ENCODE results near the gene UTP25.
A peak's percentile ranks its signal among the peaks of the same experiment; 100 is the strongest.

The UTP25 gene

DNA sequence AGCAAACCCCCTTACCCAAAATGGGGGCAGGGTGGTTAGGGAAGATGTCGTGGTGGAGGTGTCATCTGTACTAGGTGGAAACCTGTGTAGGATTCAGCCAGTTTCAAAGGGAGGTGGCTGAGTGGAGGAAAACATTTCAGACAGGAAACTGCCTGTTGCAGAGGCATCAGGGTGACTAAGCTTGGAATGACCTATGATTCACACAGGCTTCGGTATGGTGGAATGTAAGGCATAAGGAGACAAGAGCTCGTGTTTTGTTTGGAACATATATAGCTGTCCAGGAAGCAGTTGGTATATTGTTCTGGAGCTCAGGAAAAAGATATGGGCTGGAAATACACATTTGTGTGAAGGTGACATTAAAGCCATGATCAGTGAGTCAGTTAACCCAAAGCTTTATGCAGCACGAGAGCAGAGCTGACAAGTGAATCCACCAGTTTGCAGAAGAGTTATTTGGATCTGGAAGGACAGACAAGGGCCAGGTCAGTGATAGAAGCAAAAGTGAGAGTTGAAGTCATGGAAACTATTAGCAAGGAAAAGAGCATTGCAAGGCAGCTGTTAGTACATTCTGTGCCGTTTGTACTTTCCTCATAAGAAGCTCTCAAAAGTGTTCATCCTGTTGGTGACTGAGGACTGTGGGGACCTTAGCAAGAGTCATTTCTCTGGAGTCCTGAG lies 12.2 kb downstream of the UTP25 start:
- no peak for DNase-seq

GRCh38 chr1:209840611-209841010 lies 12.8 kb downstream of the UTP25 start:
- no peak for DNase-seq

GRCh38 chr1:209844695-209845407 lies 17.1 kb downstream of the UTP25 start:
- DNase-seq: no peak

GRCh38 chr1:209845408-209845725 lies 17.6 kb downstream of the UTP25 start:
- no peak for DNase-seq

- no peak for DNase-seq
These were observed 21.6 kb downstream of the UTP25 start for GRCh38 chr1:209849388-209849787.

- no peak for DNase-seq
These were observed 22.7 kb downstream of the UTP25 start for GRCh38 chr1:209850342-209850979.

GRCh38 chr1:209853676-209854075 lies 25.9 kb downstream of the UTP25 start:
- no peak for DNase-seq

GRCh38 chr1:209854196-209854595 lies 26.4 kb downstream of the UTP25 start:
- no peak for DNase-seq

DNA sequence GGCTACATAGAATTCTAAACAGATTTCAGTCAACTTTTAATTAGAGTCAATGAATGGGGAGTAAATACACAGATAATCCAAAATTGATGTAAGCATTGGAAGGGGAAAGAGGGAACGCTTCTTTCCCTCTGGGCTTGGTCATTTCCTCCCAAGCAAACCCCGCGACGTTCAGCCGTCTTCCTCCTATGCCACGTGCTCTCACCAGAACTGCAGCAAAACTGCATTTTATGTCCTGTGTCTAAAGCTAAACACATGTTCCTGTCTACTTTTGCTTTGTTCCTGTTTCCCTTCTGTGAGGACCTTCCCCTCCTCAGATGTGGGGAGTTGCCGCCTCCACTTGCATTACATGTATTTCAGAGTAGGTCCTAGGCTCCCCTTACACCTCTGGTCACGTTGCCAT lies 27.2 kb downstream of the UTP25 start:
- DNase-seq: no peak

DNA sequence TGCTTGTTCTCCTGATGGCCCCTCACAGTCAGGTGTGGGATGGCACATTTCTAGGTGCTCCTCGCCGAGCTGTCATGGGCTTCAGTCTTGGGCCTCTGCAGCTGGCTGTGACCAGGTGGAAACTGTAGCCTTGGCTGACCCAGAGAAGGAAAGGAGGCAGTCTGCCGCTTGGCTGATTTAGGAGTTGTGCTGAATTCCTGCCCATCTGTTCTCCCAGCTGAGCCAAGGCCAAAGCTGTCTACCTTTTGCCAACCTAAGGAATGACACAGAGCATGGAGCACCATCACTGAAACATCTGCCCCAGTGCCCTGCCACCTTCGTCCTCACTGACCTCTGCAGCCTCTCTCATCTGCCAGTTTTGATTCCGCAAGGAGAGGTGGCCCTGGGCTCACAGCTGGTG lies 27.9 kb downstream of the UTP25 start:
- no peak for DNase-seq

GRCh38 chr1:209858561-209859103 lies 30.9 kb downstream of the UTP25 start:
- no peak for DNase-seq

GRCh38 chr1:209860293-209860881 lies 32.6 kb downstream of the UTP25 start:
- DNase-seq: peak; percentile 55

GRCh38 chr1:209861242-209861641 lies 33.5 kb downstream of the UTP25 start:
- no peak for DNase-seq

DNA sequence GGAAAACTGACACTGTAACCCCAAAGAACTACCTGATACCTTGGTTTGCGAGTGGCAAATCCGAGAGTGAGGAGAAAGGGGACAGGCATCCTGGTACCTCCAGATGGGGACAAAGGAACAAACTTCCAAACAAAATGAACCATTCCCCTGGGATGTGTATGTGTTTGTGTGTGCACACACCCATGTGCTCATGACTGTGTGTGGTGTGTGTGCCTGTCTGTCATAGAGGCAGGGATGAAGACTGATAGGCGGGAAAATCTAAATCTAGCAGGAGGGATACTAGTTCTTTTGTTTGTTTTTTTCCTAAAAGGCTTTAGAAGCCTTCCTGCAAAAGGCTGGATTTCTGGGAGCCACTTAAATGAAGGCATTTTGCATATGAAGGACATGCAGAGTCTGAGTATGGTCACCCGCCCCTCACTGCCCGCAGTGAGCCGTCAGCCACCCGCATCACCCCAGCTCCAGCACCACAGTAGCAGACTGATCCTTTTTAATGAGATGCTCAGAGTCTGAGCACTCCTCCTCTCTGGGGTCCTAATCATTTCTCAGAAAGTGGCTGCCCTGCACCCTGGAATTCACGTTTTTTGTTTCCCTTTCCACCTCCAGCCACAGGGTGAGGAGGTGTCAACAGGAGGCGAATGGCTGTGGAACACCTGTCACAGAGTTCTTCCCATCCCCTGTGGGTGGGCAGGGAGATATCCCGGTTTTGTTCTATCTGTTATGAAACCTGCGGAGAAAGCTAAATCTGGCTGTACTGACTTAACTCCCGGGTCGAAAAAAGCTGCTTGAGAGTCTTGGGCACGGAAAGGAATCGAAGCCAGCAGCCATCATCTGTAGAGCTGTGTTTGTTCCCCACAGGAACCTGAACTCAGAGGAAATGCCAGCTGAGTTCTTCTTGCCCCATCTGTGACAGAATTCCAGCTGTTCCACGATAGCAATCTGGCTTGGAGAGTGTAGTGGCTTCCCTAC lies 34.9 kb downstream of the UTP25 start:
- DNase-seq: no peak

DNA sequence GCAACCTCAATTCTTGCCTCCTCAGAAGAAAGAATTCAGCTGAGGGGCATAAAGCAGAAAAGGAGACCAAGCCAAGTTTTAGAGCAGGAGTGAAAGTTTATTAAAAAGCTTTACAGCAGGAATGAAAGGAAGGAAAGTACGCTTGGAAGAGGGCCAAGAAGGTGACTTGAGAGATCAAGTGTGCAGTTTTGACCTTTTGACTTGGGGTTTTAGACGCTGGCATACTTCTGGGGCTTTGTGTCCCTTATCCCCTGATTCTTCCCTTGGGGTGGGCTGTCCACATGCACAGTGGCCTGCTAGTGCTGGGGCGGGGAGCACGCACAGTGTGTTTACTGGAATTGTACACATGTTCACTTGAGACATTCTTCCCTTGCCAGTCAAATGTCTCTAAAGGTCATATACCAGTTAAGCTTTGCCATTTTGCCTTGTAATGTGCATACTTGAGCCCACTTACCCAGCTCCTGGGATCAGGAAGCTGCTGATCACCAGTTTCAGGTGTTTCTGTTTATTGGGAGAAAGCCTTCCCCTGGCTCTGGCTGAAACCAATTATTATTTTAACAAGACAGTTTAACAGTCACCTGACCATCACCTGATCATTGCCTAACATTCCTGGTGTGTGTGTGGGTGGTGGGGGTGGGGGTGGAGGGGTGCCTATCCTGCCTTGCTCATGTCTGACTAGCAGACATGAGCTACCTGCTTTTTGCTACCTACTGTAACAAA lies 36.2 kb downstream of the UTP25 start:
- no peak for DNase-seq

- DNase-seq: no peak
These were observed 38.4 kb downstream of the UTP25 start for GRCh38 chr1:209866201-209866600.

GRCh38 chr1:209869291-209870149 lies 41.7 kb downstream of the UTP25 start:
- DNase-seq: no peak

DNA sequence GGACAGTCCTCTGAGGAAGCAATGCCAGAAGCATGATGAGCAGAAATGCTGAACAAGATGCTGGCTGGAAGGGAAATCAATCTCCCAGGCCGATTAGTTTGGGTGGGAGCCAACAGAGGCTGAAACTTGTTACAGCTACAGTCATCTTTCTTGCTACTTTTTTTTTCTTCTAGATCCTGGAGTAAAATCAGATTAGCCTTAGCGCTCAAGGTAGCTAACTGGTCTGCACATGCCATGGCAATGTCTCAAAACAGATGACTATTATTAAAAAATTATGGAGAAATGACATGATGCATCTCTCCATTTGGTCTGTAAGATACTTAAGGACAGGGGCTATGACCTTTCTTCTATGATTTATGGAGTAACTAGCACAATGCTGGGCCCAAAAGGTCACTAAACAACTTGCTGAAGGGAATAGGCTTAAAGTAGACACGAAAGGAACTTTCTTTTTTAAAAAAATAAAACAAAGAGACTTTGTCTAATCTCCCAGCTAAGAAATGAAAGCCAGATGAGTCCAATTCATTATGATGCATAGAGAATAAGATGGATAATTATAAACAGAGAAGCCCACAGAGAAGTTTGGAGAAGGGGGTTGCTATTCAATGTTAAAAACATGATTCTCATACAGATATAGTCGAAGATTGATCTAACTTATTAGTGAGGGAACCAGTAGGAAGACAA lies 42.5 kb downstream of the UTP25 start:
- no peak for DNase-seq

GRCh38 chr1:209871006-209871405 lies 43.2 kb downstream of the UTP25 start:
- no peak for DNase-seq

DNA sequence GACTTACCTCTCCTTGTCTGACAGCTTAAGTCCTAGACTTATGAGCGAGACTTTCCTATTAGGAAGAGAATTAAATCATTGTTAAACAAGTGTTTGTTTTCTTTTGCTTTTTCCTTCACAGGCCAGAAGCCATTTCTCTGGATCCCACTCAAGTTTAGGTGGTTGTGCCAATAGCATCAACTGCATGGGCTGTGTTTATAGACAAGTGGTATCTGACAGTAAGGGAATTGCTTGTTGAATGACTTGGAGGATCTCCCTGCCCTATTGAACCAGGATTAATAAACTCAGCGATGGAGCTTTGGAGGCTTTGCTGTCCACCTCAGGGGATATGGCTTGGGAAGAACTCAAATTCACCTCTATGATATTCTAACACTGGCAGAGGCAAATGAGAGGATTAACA lies 43.7 kb downstream of the UTP25 start:
- no peak for DNase-seq

All from central memory CD4-positive, alpha-beta T cell (primary cell).